GM21737 (cell line): ENCODE results near the gene RINL.

Experiments
- ATAC-seq: cut with Tn5 transposase; IDR thresholded peaks from one replicate; pipeline ENCODE4 v1.9.1; 2021; ENCODE audit warnings: mild to moderate bottlenecking, moderate library complexity; ENCODE audit not compliant: unreplicated experiment

Gene RINL

GRCh38 chr19:38850436-38850975 lies 27.6 kb downstream of the RINL start:
- ATAC-seq: peak; percentile 67

GRCh38 chr19:38849860-38850435 lies 28.1 kb downstream of the RINL start, which contains the start of gene HNRNPL:
Gene HNRNPL, minus strand, starts transcription at chr19:38849986. Its CDS starts 20 bp downstream, at chr19:38849966.
- peak; percentile 52 for ATAC-seq

GRCh38 chr19:38849147-38849859 lies 28.8 kb downstream of the RINL start:
- peak; percentile 23 for ATAC-seq

- ATAC-seq: no peak
Observed at GRCh38 chr19:38848299-38849146, 29.6 kb downstream of the RINL start.

GRCh38 chr19:38846097-38846496 lies 32.0 kb downstream of the RINL start:
- ATAC-seq: no peak

GRCh38 chr19:38845374-38846024 lies 32.6 kb downstream of the RINL start:
- ATAC-seq: no peak

- ATAC-seq: no peak
Observed at GRCh38 chr19:38844093-38844686, 33.9 kb downstream of the RINL start.

- ATAC-seq: no peak
Observed at GRCh38 chr19:38843175-38843758, 34.8 kb downstream of the RINL start.

- ATAC-seq: no peak
Observed at GRCh38 chr19:38842439-38843174, 35.5 kb downstream of the RINL start.

- ATAC-seq: no peak
Observed at GRCh38 chr19:38841787-38842438, 36.2 kb downstream of the RINL start.

- ATAC-seq: no peak
Observed at GRCh38 chr19:38841180-38841766, 36.8 kb downstream of the RINL start.

- ATAC-seq: no peak
Observed at GRCh38 chr19:38840583-38840968, 37.5 kb downstream of the RINL start.

GRCh38 chr19:38839816-38840582 lies 38.1 kb downstream of the RINL start:
- no peak for ATAC-seq

GRCh38 chr19:38838986-38839761 lies 38.9 kb downstream of the RINL start:
- ATAC-seq: no peak

GRCh38 chr19:38838208-38838985 lies 39.7 kb downstream of the RINL start:
- ATAC-seq: no peak

GRCh38 chr19:38837656-38838121 lies 40.4 kb downstream of the RINL start:
- ATAC-seq: no peak
